Endothelial cell of umbilical vein (primary cell): ENCODE results near the gene NTF3.

Experiments
- CTCF ChIP-seq, 2 donors: IDR thresholded peaks; 1 replicate in 1 of 2; 2 replicates in 1 of 2; pipeline ENCODE4 v1.5.1; 2011; ENCODE audit warnings: low read length in 2 of 2, mild to moderate bottlenecking in 2 of 2, moderate library complexity in 2 of 2, control low read depth in 1 of 2, inconsistent platforms in 1 of 2, low read depth in 1 of 2; ENCODE audit not compliant: insufficient read depth in 1 of 2; ENCODE audit errors: extremely low read depth in 1 of 2
- JUN ChIP-seq: IDR thresholded peaks from 2 replicates; pipeline ENCODE4 v1.6.1; 2011; ENCODE audit warnings: borderline replicate concordance, low read depth; ENCODE audit not compliant: insufficient read length, insufficient read depth
- MAX ChIP-seq: IDR thresholded peaks from 2 replicates; pipeline ENCODE4 v1.6.1; 2011; ENCODE audit not compliant: insufficient read depth, insufficient read length
- MYC ChIP-seq: IDR thresholded peaks from one replicate; pipeline ENCODE4 v1.6.1; 2011; ENCODE audit warnings: mild to moderate bottlenecking, low read depth, low read length
- POLR2A ChIP-seq: IDR thresholded peaks from 2 replicates; pipeline ENCODE4 v1.6.1; 2012; ENCODE audit warnings: low read depth, mild to moderate bottlenecking, control low read depth, low read length
- POLR2AphosphoS5 ChIP-seq: IDR thresholded peaks from 2 replicates; pipeline ENCODE4 v1.6.1; 2012; ENCODE audit warnings: low read depth, mild to moderate bottlenecking, control low read depth, low read length, moderate library complexity; ENCODE audit not compliant: insufficient read depth

GRCh38 chr12:5434647-5435560 lies 3.0 kb downstream of the NTF3 start:
- TF ChIP-seq POLR2A: no peak
- no peak for TF ChIP-seq MYC
- TF ChIP-seq JUN: no peak
- no peak for TF ChIP-seq MAX
- TF ChIP-seq CTCF (IDR thresholded peaks at IDR 0.05; ENCODE audit: extremely low read depth in 1 of 2, insufficient read depth in 1 of 2, low read depth in 1 of 2, low read length in 2 of 2): no peak
- TF ChIP-seq POLR2AphosphoS5: no peak
